Measurements from ENCODE around the gene GLRX5.

- TF ChIP-seq ZNF274 (IDR thresholded peaks at IDR 0.05; ENCODE audit: low read depth, low read length) (no peak), SUZ12 (IDR thresholded peaks at IDR 0.05; ENCODE audit: extremely low read depth, insufficient read depth, insufficient read length) (no peak)
Measured at GRCh38 chr14:95573313-95573712, 38.5 kb downstream of the GLRX5 start.
